Measurements from ENCODE around the gene CACNG5.

GRCh38 chr17:66855204-66855603 lies 20.3 kb downstream of the CACNG5 start:
- TF ChIP-seq CTCF (IDR thresholded peaks at IDR 0.05; ENCODE audit: poor library complexity, severe bottlenecking): no peak
- no peak for TF ChIP-seq EZH2 (IDR thresholded peaks at IDR 0.05; ENCODE audit: borderline replicate concordance, insufficient read depth, low read length, poor library complexity, severe bottlenecking)
- TF ChIP-seq POLR2AphosphoS5 (IDR thresholded peaks at IDR 0.05): no peak
- TF ChIP-seq REST (IDR thresholded peaks at IDR 0.05; ENCODE audit: borderline replicate concordance): no peak
- no peak for TF ChIP-seq EP300 (conservative IDR thresholded peaks at IDR 0.05; ENCODE audit: poor library complexity, severe bottlenecking)
- no peak for TF ChIP-seq SMC3 (conservative IDR thresholded peaks at IDR 0.05; ENCODE audit: poor library complexity)

Measured in neural cell (in vitro differentiated cells).